ENCODE data around the gene MYCBP2. TPM values are rescaled to one million over a fixed set of nuclear protein-coding genes. Genes with fewer than 3 reads are reported as not detected.

Gene MYCBP2
- polyA plus RNA-seq, 1 experiment: 49.4 TPM

DNA sequence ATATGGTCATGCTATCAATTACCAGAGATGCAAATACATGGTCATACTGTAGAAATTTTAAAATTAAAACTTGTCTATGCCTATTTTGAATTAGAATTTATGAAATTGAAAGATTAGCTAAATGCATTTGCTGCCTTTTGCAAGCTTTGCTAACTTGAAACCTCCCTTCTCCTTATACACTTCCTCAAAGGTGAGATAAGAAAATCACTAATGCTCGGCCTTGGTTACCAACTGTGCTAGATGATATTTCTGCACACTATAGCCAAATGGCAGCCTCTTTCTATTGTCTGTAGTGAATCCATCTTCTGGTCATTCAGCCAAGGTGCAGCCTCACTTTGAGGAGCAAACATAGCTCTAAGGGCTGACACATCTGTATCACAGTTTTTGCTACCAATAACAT, 31.1 kb upstream of the MYCBP2 start:
- ChIA-PET POLR2A (no interaction called here), CTCF (interaction anchor here (1.0 kb wide), 1 partner anchor 121 kb away, joined by 4 read pairs; no protein-coding TSS in a partner anchor)
- H3K27ac ChIP-seq (ENCODE audit: low read depth, low read length): no peak overlapping the region
- no peaks in the 10 kb centered on the region for H3K9me3 ChIP-seq (ENCODE audit: control insufficient read depth, insufficient read depth, low read length)
- TF ChIP-seq, protein P1, sequence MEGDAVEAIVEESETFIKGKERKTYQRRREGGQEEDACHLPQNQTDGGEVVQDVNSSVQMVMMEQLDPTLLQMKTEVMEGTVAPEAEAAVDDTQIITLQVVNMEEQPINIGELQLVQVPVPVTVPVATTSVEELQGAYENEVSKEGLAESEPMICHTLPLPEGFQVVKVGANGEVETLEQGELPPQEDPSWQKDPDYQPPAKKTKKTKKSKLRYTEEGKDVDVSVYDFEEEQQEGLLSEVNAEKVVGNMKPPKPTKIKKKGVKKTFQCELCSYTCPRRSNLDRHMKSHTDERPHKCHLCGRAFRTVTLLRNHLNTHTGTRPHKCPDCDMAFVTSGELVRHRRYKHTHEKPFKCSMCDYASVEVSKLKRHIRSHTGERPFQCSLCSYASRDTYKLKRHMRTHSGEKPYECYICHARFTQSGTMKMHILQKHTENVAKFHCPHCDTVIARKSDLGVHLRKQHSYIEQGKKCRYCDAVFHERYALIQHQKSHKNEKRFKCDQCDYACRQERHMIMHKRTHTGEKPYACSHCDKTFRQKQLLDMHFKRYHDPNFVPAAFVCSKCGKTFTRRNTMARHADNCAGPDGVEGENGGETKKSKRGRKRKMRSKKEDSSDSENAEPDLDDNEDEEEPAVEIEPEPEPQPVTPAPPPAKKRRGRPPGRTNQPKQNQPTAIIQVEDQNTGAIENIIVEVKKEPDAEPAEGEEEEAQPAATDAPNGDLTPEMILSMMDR (IDR thresholded peaks at IDR 0.05; ENCODE audit: low read depth, low read length): no peak
- DNase-seq (ENCODE audit: low read depth, low spot score): no peak
- H3K4me3 ChIP-seq (ENCODE audit: low read depth, low read length): no peak overlapping the region
- peaks cover 5% of the 10 kb centered on the region for H3K27me3 ChIP-seq (ENCODE audit: control insufficient read depth, insufficient read depth, low read length)

DNA sequence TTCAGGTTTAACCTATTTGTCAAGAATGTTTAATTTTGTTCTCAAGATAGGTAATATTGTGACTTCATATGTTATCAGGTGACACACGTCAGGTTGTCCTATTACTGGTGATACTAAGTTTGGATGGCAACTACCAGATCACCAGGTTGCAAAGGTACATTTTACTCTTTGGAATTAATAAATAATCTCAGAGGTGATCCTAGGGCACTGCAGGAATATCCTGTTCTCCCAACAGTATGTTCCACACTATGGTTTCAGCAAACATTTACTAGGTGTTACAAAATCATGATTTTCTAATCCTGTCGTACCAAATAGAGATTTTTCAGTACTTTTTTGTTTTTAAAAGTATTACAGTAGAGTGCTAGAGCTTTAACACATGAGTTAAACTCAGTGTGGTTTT, 29.3 kb upstream of the MYCBP2 start:
- Histone ChIP-seq H3K4me3 (ENCODE audit: low read depth, low read length) (no peak overlapping the region), H3K27ac (ENCODE audit: low read depth, low read length) (no peak overlapping the region), H3K9me3 (ENCODE audit: control insufficient read depth, insufficient read depth, low read length) (no peaks in the 10 kb centered on the region), H3K27me3 (ENCODE audit: control insufficient read depth, insufficient read depth, low read length) (peaks cover 5% of the 10 kb centered on the region)
- no peak for DNase-seq (ENCODE audit: low read depth, low spot score)
- POLR2A ChIA-PET: no interaction called here
- CTCF ChIA-PET: no interaction called here
- TF ChIP-seq, protein P1 (IDR thresholded peaks at IDR 0.05; ENCODE audit: low read depth, low read length): no peak

DNA sequence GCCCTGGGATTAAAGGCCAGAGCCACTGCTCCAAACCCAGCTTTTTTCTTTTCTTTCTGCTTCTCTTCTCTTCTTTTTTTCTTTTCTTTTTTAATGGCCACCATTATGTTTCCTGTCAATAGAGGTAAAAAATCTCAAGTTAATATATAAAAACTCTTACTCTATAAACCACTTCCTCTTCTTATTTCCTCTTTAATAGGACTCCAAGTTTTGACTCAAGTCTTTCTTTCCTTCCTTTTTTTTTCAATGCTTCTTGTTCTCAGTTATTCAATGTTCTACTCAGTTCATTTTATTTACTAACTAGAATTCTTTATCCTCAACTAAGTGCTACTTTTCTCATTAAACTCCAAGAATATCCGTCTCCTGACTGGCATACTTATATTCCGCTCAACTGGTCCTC, 27.1 kb upstream of the MYCBP2 start:
- H3K27me3 ChIP-seq (ENCODE audit: control insufficient read depth, insufficient read depth, low read length): peaks cover 5% of the 10 kb centered on the region
- no peak overlapping the region for H3K4me3 ChIP-seq (ENCODE audit: low read depth, low read length)
- POLR2A ChIA-PET: no interaction called here
- TF ChIP-seq, protein P1 (IDR thresholded peaks at IDR 0.05; ENCODE audit: low read depth, low read length): no peak
- no peak for DNase-seq (ENCODE audit: low read depth, low spot score)
- CTCF ChIA-PET: no interaction called here
- no peaks in the 10 kb centered on the region for H3K9me3 ChIP-seq (ENCODE audit: control insufficient read depth, insufficient read depth, low read length)
- no peak overlapping the region for H3K27ac ChIP-seq (ENCODE audit: low read depth, low read length)

DNA sequence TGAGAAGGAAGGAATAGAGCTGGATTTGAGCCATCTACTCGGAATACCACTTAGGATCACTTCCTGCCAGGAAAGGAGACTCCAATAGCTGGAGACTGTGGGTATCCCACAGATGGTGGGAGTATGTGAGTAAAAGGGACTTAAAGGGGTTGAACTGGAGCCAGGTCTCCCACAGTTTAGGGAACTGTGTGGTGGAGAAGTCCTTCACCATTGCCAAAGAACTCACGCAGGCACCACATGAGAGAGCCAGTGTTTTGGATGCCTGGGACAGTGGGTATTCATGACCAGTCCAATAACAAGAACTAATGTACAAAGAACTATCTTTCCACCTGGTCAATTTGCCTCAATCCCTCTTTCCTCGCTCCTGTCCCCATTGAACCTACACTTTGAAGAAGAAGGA, 24.4 kb upstream of the MYCBP2 start:
- no peak for DNase-seq (ENCODE audit: low read depth, low spot score)
- CTCF ChIA-PET: no interaction called here
- H3K27me3 ChIP-seq (ENCODE audit: control insufficient read depth, insufficient read depth, low read length): peaks cover 5% of the 10 kb centered on the region
- H3K9me3 ChIP-seq (ENCODE audit: control insufficient read depth, insufficient read depth, low read length): no peaks in the 10 kb centered on the region
- H3K27ac ChIP-seq (ENCODE audit: low read depth, low read length): no peak overlapping the region
- TF ChIP-seq, protein P1 (IDR thresholded peaks at IDR 0.05; ENCODE audit: low read depth, low read length): no peak
- POLR2A ChIA-PET: no interaction called here
- H3K4me3 ChIP-seq (ENCODE audit: low read depth, low read length): no peak overlapping the region

DNA sequence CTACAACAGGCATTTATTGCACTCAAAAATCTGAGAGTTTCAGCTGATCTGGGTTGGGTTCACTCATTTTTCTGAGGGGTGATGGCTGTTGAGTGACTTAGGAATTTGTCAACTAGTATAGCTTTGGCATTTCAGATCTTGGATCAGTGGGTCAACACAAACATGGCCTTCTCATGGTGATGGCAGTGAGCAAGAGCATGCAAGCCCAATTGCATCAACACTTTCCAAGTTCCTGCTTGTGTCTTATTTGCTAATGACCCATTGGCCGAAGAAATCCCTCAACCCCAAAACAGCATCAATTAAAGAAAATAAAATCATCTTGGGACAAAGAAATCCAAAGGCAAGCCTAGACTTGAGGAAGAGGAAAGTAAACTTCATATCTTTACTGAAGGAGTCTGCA, 23.9 kb upstream of the MYCBP2 start:
- Histone ChIP-seq H3K9me3 (ENCODE audit: control insufficient read depth, insufficient read depth, low read length) (no peaks in the 10 kb centered on the region), H3K27ac (ENCODE audit: low read depth, low read length) (no peak overlapping the region), H3K27me3 (ENCODE audit: control insufficient read depth, insufficient read depth, low read length) (peaks cover 3% of the 10 kb centered on the region), H3K4me3 (ENCODE audit: low read depth, low read length) (no peak overlapping the region)
- TF ChIP-seq, protein P1 (IDR thresholded peaks at IDR 0.05; ENCODE audit: low read depth, low read length): no peak
- no peak for DNase-seq (ENCODE audit: low read depth, low spot score)
- POLR2A ChIA-PET: no interaction called here
- CTCF ChIA-PET: no interaction called here

Measured in AG04450 (cell line).